ENCODE data around the gene ADD2. TPM values are rescaled to one million over a fixed set of nuclear protein-coding genes. Genes with fewer than 3 reads are reported as not detected.

Gene ADD2
- total RNA-seq, 1 experiment from 2014 or later = 124 TPM

DNA sequence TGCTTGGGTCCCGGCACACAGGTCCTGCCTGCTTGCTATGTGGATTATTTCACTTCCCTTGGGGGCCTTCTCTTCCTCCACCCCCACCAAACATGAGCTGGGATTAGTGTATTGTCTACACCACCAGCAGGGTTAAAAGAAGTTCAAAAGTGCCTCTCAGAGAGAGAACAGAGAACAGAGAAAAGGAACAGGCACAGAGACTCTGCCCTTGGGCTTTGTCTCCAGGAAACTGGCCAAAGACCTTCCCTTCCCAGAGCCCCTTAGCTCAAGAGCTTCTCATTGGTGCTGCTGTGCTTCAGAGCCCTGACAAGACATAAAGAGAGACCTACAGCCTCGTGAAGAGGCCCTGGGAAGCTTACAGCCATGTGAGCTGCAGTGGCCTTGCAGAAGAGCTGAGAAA lies 29.5 kb upstream of the ADD2 start:
- Histone ChIP-seq H4K91ac (ENCODE audit: insufficient read length, low read depth, low read length) (no peak overlapping the region), H3K9me3 (ENCODE audit: control insufficient read depth, low read depth, low read length) (no peaks in the 10 kb centered on the region), H2BK5ac (ENCODE audit: insufficient read length, low read length) (no peak overlapping the region), H2BK12ac (ENCODE audit: insufficient read length, low read depth, low read length) (no peak overlapping the region), H2BK120ac (ENCODE audit: low read depth, low read length, poor library complexity, severe bottlenecking) (no peak overlapping the region), H2BK15ac (ENCODE audit: low read depth, low read length) (no peak overlapping the region), H2BK20ac (ENCODE audit: low read depth, low read length, poor library complexity, severe bottlenecking) (no peak overlapping the region), H3K4ac (ENCODE audit: low read depth, low read length) (no peak overlapping the region), H3K18ac (ENCODE audit: insufficient read length, low read depth, low read length) (no peak overlapping the region), H3K79me1 (ENCODE audit: insufficient read depth, low read depth, low read length, poor library complexity, severe bottlenecking) (no peaks in the 10 kb centered on the region), H3K9ac (ENCODE audit: extremely low read depth, insufficient read length, low read length) (no peak overlapping the region), H3K79me2 (ENCODE audit: insufficient read depth, low read length) (no peaks in the 10 kb centered on the region), H3K23ac (ENCODE audit: insufficient read length, low read depth, low read length) (no peak overlapping the region), H4K8ac (replicated peaks; ENCODE audit: insufficient read length, low read depth, low read length) (no peak overlapping the region), H3K4me1 (ENCODE audit: insufficient read depth, low read length) (no peaks in the 10 kb centered on the region), H4K20me1 (ENCODE audit: control insufficient read depth, insufficient read depth, insufficient read length) (peaks cover 2% of the 10 kb centered on the region), H3K27ac (ENCODE audit: insufficient read length, low read depth, low read length) (no peak overlapping the region), H2AFZ (ENCODE audit: low read length) (no peak overlapping the region), H3T11ph (ENCODE audit: low read length) (no peak overlapping the region), H3K14ac (ENCODE audit: insufficient read depth, low read length) (no peak overlapping the region), H2AK5ac (ENCODE audit: insufficient read length, low read length) (no peak overlapping the region), H4K5ac (ENCODE audit: insufficient read length, low read depth, low read length) (no peak overlapping the region), H3K23me2 (ENCODE audit: insufficient read length, low read depth, low read length, poor library complexity, severe bottlenecking) (no peaks in the 10 kb centered on the region), H3K56ac (ENCODE audit: insufficient read length, low read depth, low read length) (no peak overlapping the region), H3K4me2 (ENCODE audit: insufficient read depth, insufficient read length, low read length) (no peak overlapping the region), H3K27me3 (ENCODE audit: insufficient read depth, low read length) (peaks cover 4% of the 10 kb centered on the region; the same call in 1 of the 2 replicates)
- Mint-ChIP-seq H3K4me3 (no peak overlapping the region), H3K27me3 (ENCODE audit: low read depth) (peaks cover 96% of the 10 kb centered on the region), H3K4me1 (peaks cover 8 to 13% of the 10 kb centered on the region in 2 experiments), H3K9me3 (peaks cover 9 to 17% of the 10 kb centered on the region in 2 experiments), H3K36me3 (ENCODE audit: insufficient read depth in 1 of 3, low read depth in 3 of 3) (peaks cover 7 to 9% (median 8%) of the 10 kb centered on the region in 3 experiments; a peak in 6 of 7 replicates), H3K27ac (no peak overlapping the region)
- DNase-seq = no peak
- TF ChIP-seq CTCF (conservative IDR thresholded peaks at IDR 0.05) = no peak
- no CpG with 5 or more reads among the region's 2 CpGs for WGBS (ENCODE audit: extremely low coverage, insufficient read length, low lambda C conversion rate)

All from H9 (cell line).